ENCODE data around the gene HTD2. TPM values are rescaled to one million over a fixed set of nuclear protein-coding genes. Genes with fewer than 3 reads are reported as not detected.

HTD2 gene
- total and polyA plus RNA-seq, 2 of the 4 experiments (the other 2 are of a cell fraction): 6.4 to 13.3 TPM

- TF ChIP-seq SMC3 (IDR thresholded peaks at IDR 0.05; ENCODE audit: low read depth, low read length) (no peak), CHD1 (IDR thresholded peaks at IDR 0.05; ENCODE audit: low read depth, low read length) (no peak), RCOR1 (IDR thresholded peaks at IDR 0.05; ENCODE audit: insufficient replicate concordance, low read length) (no peak)
These were observed 30.0 kb downstream of the HTD2 start (continued) for GRCh38 chr3:58336135-58336882.

GRCh38 chr3:58337190-58337589 is 30.9 kb downstream of the HTD2 start:
- Histone ChIP-seq H2BK5ac (ENCODE audit: low read depth, low read length, poor library complexity, severe bottlenecking) (no peak overlapping the region), H2BK15ac (ENCODE audit: low read depth, low read length) (no peak overlapping the region; the same call in 2 of the 3 replicates), H3K4me3 (ENCODE audit: insufficient read depth, low read depth, low read length) (no peak overlapping the region), H3K9ac (ENCODE audit: low read depth, low read length) (no peak overlapping the region), H4K8ac (ENCODE audit: low read depth in 2 of 2, low read length in 2 of 2) (no peak overlapping the region; a peak in 1 of 4 replicates), H3K14ac (replicated peaks; ENCODE audit: low read depth, low read length) (no peak overlapping the region), H3K79me1 (ENCODE audit: low read depth in 1 of 2, low read length in 2 of 2) (peaks cover 16 to 57% of the 10 kb centered on the region in 2 experiments), H2BK120ac (ENCODE audit: low read depth, low read length) (no peak overlapping the region), H2AK9ac (replicated peaks; ENCODE audit: low read depth, low read length, poor library complexity) (no peak overlapping the region), H4K91ac (ENCODE audit: insufficient read depth, low read depth, low read length) (peak overlapping the region; percentile 20; the same call in 1 of the 2 replicates), H3K27ac (ENCODE audit: insufficient read depth, low read length) (no peak overlapping the region), H3K27me3 (ENCODE audit: control insufficient read depth, insufficient read depth, low read length) (no peaks in the 10 kb centered on the region), H3K9me1 (ENCODE audit: insufficient read depth, low read length) (peaks cover 9% of the 10 kb centered on the region), H3K36me3 (ENCODE audit: control insufficient read depth, insufficient read depth, low read length) (peaks cover 3% of the 10 kb centered on the region; the same call in 1 of the 2 replicates), H3K23ac (ENCODE audit: low read depth, low read length) (no peak overlapping the region), H3K9me3 (ENCODE audit: control insufficient read depth, insufficient read depth, low read length) (no peaks in the 10 kb centered on the region), H3K4ac (ENCODE audit: low read depth, low read length) (no peak overlapping the region), H3K56ac (ENCODE audit: extremely low read depth, insufficient read depth, low read length) (no peak overlapping the region), H3K4me1 (ENCODE audit: control insufficient read depth, insufficient read depth, low read length) (peaks cover 17% of the 10 kb centered on the region), H2BK20ac (ENCODE audit: low read depth, low read length) (peak overlapping the region; percentile 36; the same call in 1 of the 2 replicates), H4K5ac (ENCODE audit: low read depth, low read length) (no peak overlapping the region), H3K4me2 (ENCODE audit: low read depth, low read length) (no peak overlapping the region; the same call in 1 of the 2 replicates), H2AK5ac (ENCODE audit: low read depth, low read length) (peak overlapping the region; percentile 62; the same call in 1 of the 2 replicates), H3K18ac (ENCODE audit: low read depth, low read length) (no peak overlapping the region; the same call in 1 of the 2 replicates), H4K20me1 (ENCODE audit: insufficient read depth, low read length) (peaks cover 20% of the 10 kb centered on the region; the same call in 1 of the 2 replicates), H2AFZ (replicated peaks; ENCODE audit: low read length, poor library complexity) (no peak overlapping the region)
- in situ Hi-C loops (cut with MboI; ENCODE audit: low sequenced_read_pairs) (no loop called here), intact Hi-C loops (cut with micrococcal nuclease) (loop anchor here (10.0 kb wide), 1 partner anchor 288 kb away; no protein-coding TSS in a partner anchor), dilution Hi-C loops (cut with HindIII; ENCODE audit: low sequenced_read_pairs, unreplicated experiment) (no loop called here)
- no CpG with 5 or more reads among the region's 1 CpG for WGBS, 2 experiments (ENCODE audit: extremely low coverage in 2 of 2, insufficient read length in 1 of 2)
- BruUV-seq (replicated peaks): no TSS peak
- ATAC-seq (ENCODE audit: low read depth) (no peak), DNase-seq (no peak)
- ChIA-PET POLR2A (ENCODE audit: unreplicated experiment) (no interaction called here), CTCF (no interaction called here)
- TF ChIP-seq ELK1 (IDR thresholded peaks at IDR 0.05; ENCODE audit: borderline replicate concordance, low read depth, low read length): no peak
- no peak for TF ChIP-seq SMC3 (IDR thresholded peaks at IDR 0.05; ENCODE audit: low read depth, low read length)
- TF ChIP-seq USF2 (IDR thresholded peaks at IDR 0.05; ENCODE audit: low read depth, low read length): no peak
- TF ChIP-seq MXI1 (IDR thresholded peaks at IDR 0.05; ENCODE audit: borderline replicate concordance, low read depth, low read length): no peak
- TF ChIP-seq CTCF (conservative IDR thresholded peaks at IDR 0.05; ENCODE audit: low read depth, low read length): no peak
- TF ChIP-seq FOS (IDR thresholded peaks at IDR 0.05; ENCODE audit: low read depth, low read length): no peak
- TF ChIP-seq RAD21 (IDR thresholded peaks at IDR 0.05; ENCODE audit: low read length): no peak
- TF ChIP-seq MAFK (IDR thresholded peaks at IDR 0.05; ENCODE audit: low read depth, low read length): no peak
- no peak for TF ChIP-seq MAZ (IDR thresholded peaks at IDR 0.05; ENCODE audit: borderline replicate concordance, low read depth, low read length)
- no peak for TF ChIP-seq RCOR1 (IDR thresholded peaks at IDR 0.05; ENCODE audit: insufficient replicate concordance, low read length)

All from IMR-90 (cell line).